HepG2 (cell line): Measurements from ENCODE around the gene TMEM218. TPM values are rescaled to one million over a fixed set of nuclear protein-coding genes. Genes with fewer than 3 reads are reported as not detected.
A peak's percentile ranks its signal among the peaks of the same experiment; 100 is the strongest.

Experiments used
- CCAR2 ChIP-seq: fragments of 200-400 bp; formaldehyde crosslinking; optimal IDR thresholded peaks from 2 replicates; pipeline ENCODE3; 2018; ENCODE audit warnings: low read depth, mild to moderate bottlenecking, low read length, moderate library complexity
- E2F1 ChIP-seq: sonication (generic); formaldehyde crosslinking; IDR thresholded peaks from 2 replicates; pipeline ENCODE4 v1.5.0; 2020; ENCODE audit warnings: missing genetic modification reagents
- HMGA1 ChIP-seq: sonication (generic); formaldehyde crosslinking; conservative IDR thresholded peaks from 2 replicates; pipeline ENCODE4 v1.4.0; 2020; ENCODE audit warnings: missing genetic modification reagents
- HOXA5 ChIP-seq: sonication (generic); formaldehyde crosslinking; IDR thresholded peaks from 2 replicates; pipeline ENCODE4 v1.4.0; 2020; ENCODE audit warnings: missing genetic modification reagents
- HOXA9 ChIP-seq: sonication (generic); formaldehyde crosslinking; IDR thresholded peaks from 2 replicates; pipeline ENCODE4 v1.8.1; 2022; ENCODE audit warnings: missing genetic modification reagents, mild to moderate bottlenecking, moderate library complexity, borderline replicate concordance
- NFATC3 ChIP-seq: sonication (generic); formaldehyde crosslinking; IDR thresholded peaks from 2 replicates; pipeline ENCODE4 v1.5.1; 2020; ENCODE audit warnings: mild to moderate bottlenecking, missing genetic modification reagents
- NPAS2 ChIP-seq: sonication (generic); formaldehyde crosslinking; IDR thresholded peaks from 2 replicates; pipeline ENCODE4 v1.8.0; 2022; ENCODE audit warnings: mild to moderate bottlenecking, missing genetic modification reagents, borderline replicate concordance
- PPARG ChIP-seq: conservative IDR thresholded peaks from 2 replicates; pipeline ENCODE4 v1.6.1; 2016; ENCODE audit warnings: missing biosample characterization, missing genetic modification reagents
- SOX6 ChIP-seq, 2 experiments: fragments of 450-650 bp in 1 of 2; sonication (generic) in 1 of 2; formaldehyde crosslinking in 1 of 2; IDR thresholded peaks; 2 replicates each; pipeline versions ENCODE4 v1.4.0 to v1.6.1; 2017 to 2020; ENCODE audit warnings: antibody characterized with exemption in 1 of 2, mild to moderate bottlenecking in 1 of 2, missing genetic modification reagents in 1 of 2
- ZBTB1 ChIP-seq: sonication (generic); formaldehyde crosslinking; IDR thresholded peaks from 2 replicates; pipeline ENCODE4 v1.4.0; 2020; ENCODE audit warnings: missing genetic modification reagents, borderline replicate concordance
- ZNF121 ChIP-seq: sonication (generic); formaldehyde crosslinking; IDR thresholded peaks from 2 replicates; pipeline ENCODE4 v1.5.0; 2020; ENCODE audit warnings: mild to moderate bottlenecking, missing genetic modification reagents
- ZNF788 ChIP-seq: sonication (generic); formaldehyde crosslinking; IDR thresholded peaks from 2 replicates; pipeline ENCODE4 v1.5.0; 2020; ENCODE audit warnings: mild to moderate bottlenecking, missing genetic modification reagents, borderline replicate concordance
- polyA plus RNA-seq, 8 experiments: library from polyadenylated mRNA; depleted of rRNA in 3 of 8; stranded (reverse) in 7 of 8; unstranded in 1 of 8; fragments of >200 nt; fragmentation: Illumina TruSeq in 4 of 8; extraction: Trizol in 4 of 8; gene quantifications; 2 replicates each; pipeline versions ENCODE4 v1.2.1 to v1.2.3, GENCODE V29; 2011 to 2016; ENCODE audit warnings: low read depth in 4 of 8, missing spikeins in 1 of 8, mixed read lengths in 1 of 8; ENCODE audit not compliant: insufficient read depth in 1 of 8
- total RNA-seq, 5 experiments: library from RNA; depleted of rRNA; stranded (reverse); fragments of >200 nt; fragmentation: Illumina TruSeq; extraction: Trizol; gene quantifications; 2 replicates each; pipeline ENCODE4 v1.2.3, GENCODE V29; 2016; ENCODE audit warnings: low read depth in 1 of 5
- TF ChIP-seq, protein P1 (sequence below): sonication (generic); formaldehyde crosslinking; IDR thresholded peaks from 2 replicates; pipeline ENCODE4 v1.4.0; 2020; ENCODE audit warnings: low read depth, missing genetic modification reagents
- TF ChIP-seq, protein P2 (sequence below): sonication (generic); formaldehyde crosslinking; IDR thresholded peaks from 2 replicates; pipeline ENCODE4 v1.5.1; 2020; ENCODE audit warnings: missing genetic modification reagents, mild to moderate bottlenecking, borderline replicate concordance
- TF ChIP-seq, protein P3 (sequence below): sonication (generic); formaldehyde crosslinking; IDR thresholded peaks from 2 replicates; pipeline ENCODE4 v1.5.0; 2020; ENCODE audit warnings: mild to moderate bottlenecking, missing genetic modification reagents
- TF ChIP-seq, protein P4 (sequence below): sonication (generic); formaldehyde crosslinking; IDR thresholded peaks from 2 replicates; pipeline ENCODE4 v1.4.0; 2020; ENCODE audit warnings: mild to moderate bottlenecking, missing genetic modification reagents

The TMEM218 gene
- total and polyA plus RNA-seq, 2 of the 13 experiments (the other 11 are each of a cell fraction or from before 2014, with no cell fraction given), result 11.8 to 14.0 TPM

DNA sequence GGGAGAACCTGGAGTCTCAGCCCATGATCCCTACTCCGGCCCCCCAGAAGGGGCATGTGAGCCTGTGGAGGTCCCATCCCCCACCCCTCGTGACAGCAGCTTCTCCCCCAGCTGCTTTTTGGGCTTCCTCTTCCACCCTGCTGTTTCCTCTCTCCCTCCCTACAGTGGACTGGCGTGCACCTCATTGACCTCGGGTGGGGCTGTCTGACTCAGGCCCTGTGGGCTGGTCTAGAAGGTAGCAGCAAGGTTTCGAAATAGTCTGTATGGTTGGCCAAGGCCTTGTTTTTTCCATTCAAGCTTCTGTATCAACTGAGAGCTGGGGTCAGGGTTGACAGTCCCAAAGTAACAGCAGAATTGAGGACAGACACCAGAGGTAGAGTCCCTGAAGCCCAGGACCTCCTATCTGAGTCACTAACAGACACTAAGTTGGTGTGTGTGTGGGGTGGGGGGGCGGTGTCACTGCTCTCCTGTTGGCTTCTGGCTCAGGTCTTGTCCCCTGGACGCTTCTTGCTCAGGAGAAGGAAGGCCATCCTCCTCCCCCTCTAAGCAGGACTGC is 40.6 kb downstream of the TMEM218 start (continued):
- no peak for TF ChIP-seq ZNF121
- TF ChIP-seq, protein P1, sequence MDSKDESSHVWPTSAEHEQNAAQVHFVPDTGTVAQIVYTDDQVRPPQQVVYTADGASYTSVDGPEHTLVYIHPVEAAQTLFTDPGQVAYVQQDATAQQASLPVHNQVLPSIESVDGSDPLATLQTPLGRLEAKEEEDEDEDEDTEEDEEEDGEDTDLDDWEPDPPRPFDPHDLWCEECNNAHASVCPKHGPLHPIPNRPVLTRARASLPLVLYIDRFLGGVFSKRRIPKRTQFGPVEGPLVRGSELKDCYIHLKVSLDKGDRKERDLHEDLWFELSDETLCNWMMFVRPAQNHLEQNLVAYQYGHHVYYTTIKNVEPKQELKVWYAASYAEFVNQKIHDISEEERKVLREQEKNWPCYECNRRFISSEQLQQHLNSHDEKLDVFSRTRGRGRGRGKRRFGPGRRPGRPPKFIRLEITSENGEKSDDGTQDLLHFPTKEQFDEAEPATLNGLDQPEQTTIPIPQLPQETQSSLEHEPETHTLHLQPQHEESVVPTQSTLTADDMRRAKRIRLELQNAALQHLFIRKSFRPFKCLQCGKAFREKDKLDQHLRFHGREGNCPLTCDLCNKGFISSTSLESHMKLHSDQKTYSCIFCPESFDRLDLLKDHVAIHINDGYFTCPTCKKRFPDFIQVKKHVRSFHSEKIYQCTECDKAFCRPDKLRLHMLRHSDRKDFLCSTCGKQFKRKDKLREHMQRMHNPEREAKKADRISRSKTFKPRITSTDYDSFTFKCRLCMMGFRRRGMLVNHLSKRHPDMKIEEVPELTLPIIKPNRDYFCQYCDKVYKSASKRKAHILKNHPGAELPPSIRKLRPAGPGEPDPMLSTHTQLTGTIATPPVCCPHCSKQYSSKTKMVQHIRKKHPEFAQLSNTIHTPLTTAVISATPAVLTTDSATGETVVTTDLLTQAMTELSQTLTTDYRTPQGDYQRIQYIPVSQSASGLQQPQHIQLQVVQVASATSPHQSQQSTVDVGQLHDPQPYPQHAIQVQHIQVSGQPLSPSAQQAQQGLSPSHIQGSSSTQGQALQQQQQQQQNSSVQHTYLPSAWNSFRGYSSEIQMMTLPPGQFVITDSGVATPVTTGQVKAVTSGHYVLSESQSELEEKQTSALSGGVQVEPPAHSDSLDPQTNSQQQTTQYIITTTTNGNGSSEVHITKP (CRISPR knock-in tag), result no peak
- no peak for TF ChIP-seq HOXA5 (CRISPR knock-in tag)
- no peak for TF ChIP-seq NFATC3
- no peak for TF ChIP-seq HMGA1 (CRISPR knock-in tag)
- TF ChIP-seq PPARG (CRISPR knock-in tag), result 0 out of 2 replicates have a peak, but pooled peaks have one; percentile 16
- TF ChIP-seq HOXA9 (CRISPR knock-in tag), result no peak
- TF ChIP-seq E2F1 (CRISPR knock-in tag), result no peak
- TF ChIP-seq, protein P2, sequence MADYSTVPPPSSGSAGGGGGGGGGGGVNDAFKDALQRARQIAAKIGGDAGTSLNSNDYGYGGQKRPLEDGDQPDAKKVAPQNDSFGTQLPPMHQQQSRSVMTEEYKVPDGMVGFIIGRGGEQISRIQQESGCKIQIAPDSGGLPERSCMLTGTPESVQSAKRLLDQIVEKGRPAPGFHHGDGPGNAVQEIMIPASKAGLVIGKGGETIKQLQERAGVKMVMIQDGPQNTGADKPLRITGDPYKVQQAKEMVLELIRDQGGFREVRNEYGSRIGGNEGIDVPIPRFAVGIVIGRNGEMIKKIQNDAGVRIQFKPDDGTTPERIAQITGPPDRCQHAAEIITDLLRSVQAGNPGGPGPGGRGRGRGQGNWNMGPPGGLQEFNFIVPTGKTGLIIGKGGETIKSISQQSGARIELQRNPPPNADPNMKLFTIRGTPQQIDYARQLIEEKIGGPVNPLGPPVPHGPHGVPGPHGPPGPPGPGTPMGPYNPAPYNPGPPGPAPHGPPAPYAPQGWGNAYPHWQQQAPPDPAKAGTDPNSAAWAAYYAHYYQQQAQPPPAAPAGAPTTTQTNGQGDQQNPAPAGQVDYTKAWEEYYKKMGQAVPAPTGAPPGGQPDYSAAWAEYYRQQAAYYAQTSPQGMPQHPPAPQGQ (CRISPR knock-in tag), result no peak
- no peak for TF ChIP-seq SOX6 (IDR thresholded peaks at IDR 0.05)
- peak; percentile 70 for TF ChIP-seq SOX6 (CRISPR knock-in tag; IDR thresholded peaks at IDR 0.05)
- TF ChIP-seq, protein P3, sequence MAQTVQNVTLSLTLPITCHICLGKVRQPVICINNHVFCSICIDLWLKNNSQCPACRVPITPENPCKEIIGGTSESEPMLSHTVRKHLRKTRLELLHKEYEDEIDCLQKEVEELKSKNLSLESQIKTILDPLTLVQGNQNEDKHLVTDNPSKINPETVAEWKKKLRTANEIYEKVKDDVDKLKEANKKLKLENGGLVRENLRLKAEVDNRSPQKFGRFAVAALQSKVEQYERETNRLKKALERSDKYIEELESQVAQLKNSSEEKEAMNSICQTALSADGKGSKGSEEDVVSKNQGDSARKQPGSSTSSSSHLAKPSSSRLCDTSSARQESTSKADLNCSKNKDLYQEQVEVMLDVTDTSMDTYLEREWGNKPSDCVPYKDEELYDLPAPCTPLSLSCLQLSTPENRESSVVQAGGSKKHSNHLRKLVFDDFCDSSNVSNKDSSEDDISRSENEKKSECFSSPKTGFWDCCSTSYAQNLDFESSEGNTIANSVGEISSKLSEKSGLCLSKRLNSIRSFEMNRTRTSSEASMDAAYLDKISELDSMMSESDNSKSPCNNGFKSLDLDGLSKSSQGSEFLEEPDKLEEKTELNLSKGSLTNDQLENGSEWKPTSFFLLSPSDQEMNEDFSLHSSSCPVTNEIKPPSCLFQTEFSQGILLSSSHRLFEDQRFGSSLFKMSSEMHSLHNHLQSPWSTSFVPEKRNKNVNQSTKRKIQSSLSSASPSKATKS, result no peak
- TF ChIP-seq ZNF788, result no peak
- no peak for TF ChIP-seq CCAR2
- TF ChIP-seq, protein P4, sequence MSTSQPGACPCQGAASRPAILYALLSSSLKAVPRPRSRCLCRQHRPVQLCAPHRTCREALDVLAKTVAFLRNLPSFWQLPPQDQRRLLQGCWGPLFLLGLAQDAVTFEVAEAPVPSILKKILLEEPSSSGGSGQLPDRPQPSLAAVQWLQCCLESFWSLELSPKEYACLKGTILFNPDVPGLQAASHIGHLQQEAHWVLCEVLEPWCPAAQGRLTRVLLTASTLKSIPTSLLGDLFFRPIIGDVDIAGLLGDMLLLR (CRISPR knock-in tag), result no peak
- no peak for TF ChIP-seq ZBTB1 (CRISPR knock-in tag)
- TF ChIP-seq NPAS2 (CRISPR knock-in tag), result no peak
